ENCODE measurements around the gene TOMM22. TPM values are rescaled to one million over a fixed set of nuclear protein-coding genes. Genes with fewer than 3 reads are reported as not detected.

Gene TOMM22
- total and polyA plus RNA-seq, 2 donors (not counting 3 experiments of a cell fraction or from before 2014, with no cell fraction given) = 62.3 to 98.8 TPM

DNA sequence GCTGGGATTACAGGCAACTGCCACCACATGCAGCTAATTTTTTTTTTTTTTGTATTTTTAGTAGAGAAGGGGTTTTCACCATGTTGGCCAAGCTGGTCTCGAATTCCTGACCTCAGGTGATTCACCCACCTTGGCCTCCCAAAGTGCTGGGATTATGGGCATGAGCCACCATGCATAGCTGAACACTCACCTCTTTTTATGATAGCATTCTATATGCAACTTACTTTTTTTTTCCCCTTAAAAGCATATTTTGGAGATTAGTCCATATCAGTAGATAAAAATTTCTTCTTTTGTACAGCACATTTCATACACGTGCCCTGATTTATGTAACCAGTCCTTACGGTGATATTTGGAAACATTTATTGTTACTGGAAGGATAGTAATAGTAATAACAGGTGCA, 38.6 kb downstream of the TOMM22 start:
- no peaks in the 10 kb centered on the region for H3K9me3 ChIP-seq (replicated peaks; ENCODE audit: control insufficient read depth, insufficient read depth, low read length)
- H3K9ac ChIP-seq (replicated peaks; ENCODE audit: extremely low read depth, insufficient read depth, low read length) = no peak overlapping the region
- peaks cover 0 to 23% of the 10 kb centered on the region in 2 experiments for H3K36me3 ChIP-seq (ENCODE audit: control insufficient read depth in 2 of 2, extremely low read depth in 1 of 2, insufficient read depth in 2 of 2, low read length in 2 of 2)
- no peaks in the 10 kb centered on the region for H4K20me1 ChIP-seq (replicated peaks; ENCODE audit: control insufficient read depth, extremely low read depth, insufficient read depth, low read length)
- H2AFZ ChIP-seq (ENCODE audit: low read depth, low read length) = no peak overlapping the region
- CTCF ChIA-PET = interaction anchor here (0.8 to 1.1 kb wide), 3 partner anchors 13 to 48 kb away, joined by 3 read pairs; no protein-coding TSS in a partner anchor
- FAIRE-seq (no peak), DNase-seq (ENCODE audit: low read depth, low spot score) (no peak)
- H3K27me3 ChIP-seq (ENCODE audit: control insufficient read depth in 2 of 2, insufficient read depth in 2 of 2, low read length in 2 of 2) = no peaks in the 10 kb centered on the region
- POLR2A ChIA-PET = interaction anchor here (0.6 kb wide), 1 partner anchor 15 kb away, joined by 3 read pairs; the partner anchor contains the start of gene GTPBP1
- intact Hi-C loops (cut with micrococcal nuclease) = no loop called here
- H3K27ac ChIP-seq (ENCODE audit: insufficient read depth, low read depth, low read length) = no peak overlapping the region
- H3K9me1 ChIP-seq (replicated peaks; ENCODE audit: control insufficient read depth, extremely low read depth, insufficient read depth, low read length) = no peaks in the 10 kb centered on the region
- H3K4me1 ChIP-seq (ENCODE audit: control insufficient read depth, extremely low read depth, insufficient read depth, low read length) = peaks cover 10% of the 10 kb centered on the region
- H3K4me2 ChIP-seq (ENCODE audit: insufficient read depth, low read length) = no peak overlapping the region
- no TSS peak for BruUV-seq (replicated peaks)
- H3K4me3 ChIP-seq (replicated peaks in 1 of 3; ENCODE audit: insufficient read depth in 1 of 3, low read depth in 1 of 3, low read length in 3 of 3) = no peak overlapping the region
- TF ChIP-seq MYC (IDR thresholded peaks at IDR 0.05; ENCODE audit: low read depth, low read length) = no peak
- no peak for TF ChIP-seq FOS (IDR thresholded peaks at IDR 0.05; ENCODE audit: borderline replicate concordance, insufficient read depth, low read length)
- no peak for TF ChIP-seq EZH2 (IDR thresholded peaks at IDR 0.05; ENCODE audit: borderline replicate concordance, low read depth, low read length, severe bottlenecking)
- TF ChIP-seq POLR2AphosphoS5 (IDR thresholded peaks at IDR 0.05; ENCODE audit: insufficient read depth, low read depth, low read length) = no peak
- TF ChIP-seq CTCF (IDR thresholded peaks at IDR 0.05; ENCODE audit: extremely low read depth in 1 of 2, insufficient read depth in 1 of 2, low read depth in 1 of 2, low read length in 2 of 2) = no peak
- no peak for TF ChIP-seq POLR2A (IDR thresholded peaks at IDR 0.05; ENCODE audit: low read depth, low read length)
- no peak for TF ChIP-seq GATA2 (IDR thresholded peaks at IDR 0.05; ENCODE audit: insufficient read depth, insufficient read length, low read depth, low read length)
- TF ChIP-seq JUN (IDR thresholded peaks at IDR 0.05; ENCODE audit: borderline replicate concordance, insufficient read depth, insufficient read length, low read depth) = no peak
- TF ChIP-seq, protein P1, sequence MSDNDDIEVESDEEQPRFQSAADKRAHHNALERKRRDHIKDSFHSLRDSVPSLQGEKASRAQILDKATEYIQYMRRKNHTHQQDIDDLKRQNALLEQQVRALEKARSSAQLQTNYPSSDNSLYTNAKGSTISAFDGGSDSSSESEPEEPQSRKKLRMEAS (IDR thresholded peaks at IDR 0.05; ENCODE audit: insufficient read depth, insufficient read length) = no peak
- H3K79me2 ChIP-seq (ENCODE audit: control insufficient read depth, insufficient read depth, low read length) = peaks cover 7% of the 10 kb centered on the region
- dilution Hi-C loops (cut with MboI; ENCODE audit: extremely low pct_ligation_motif_present, low sequenced_read_pairs) = no loop called here

Measured in endothelial cell of umbilical vein (primary cell).